Measurements from ENCODE around the gene TCHP. TPM values are rescaled to one million over a fixed set of nuclear protein-coding genes. Genes with fewer than 3 reads are reported as not detected.

The TCHP gene
- total and polyA plus RNA-seq, 2 of the 13 experiments (the other 11 are each of a cell fraction or from before 2014, with no cell fraction given) = 6.7 to 12.2 TPM

GRCh38 chr12:109949089-109949488 lies 49.0 kb downstream of the TCHP start (continued):
- TF ChIP-seq ZNF589 (CRISPR knock-in tag; conservative IDR thresholded peaks at IDR 0.05) = no peak
- no peak for TF ChIP-seq PHF20 (CRISPR knock-in tag; IDR thresholded peaks at IDR 0.05)
- TF ChIP-seq MLX (CRISPR knock-in tag; IDR thresholded peaks at IDR 0.05) = peak; percentile 97
- no peak for TF ChIP-seq MZF1 (CRISPR knock-in tag; IDR thresholded peaks at IDR 0.05; ENCODE audit: borderline replicate concordance)
- TF ChIP-seq KIAA2018 (CRISPR knock-in tag; IDR thresholded peaks at IDR 0.05; ENCODE audit: borderline replicate concordance) = no peak
- no peak for TF ChIP-seq ATF7-NPFF (CRISPR knock-in tag; IDR thresholded peaks at IDR 0.05; ENCODE audit: low read depth)
- no peak for TF ChIP-seq ZNF746 (CRISPR knock-in tag; IDR thresholded peaks at IDR 0.05)
- TF ChIP-seq STAG1 (CRISPR knock-in tag; IDR thresholded peaks at IDR 0.05) = no peak
- no peak for TF ChIP-seq HOXD1 (CRISPR knock-in tag; IDR thresholded peaks at IDR 0.05)
- no peak for TF ChIP-seq ZNF879 (CRISPR knock-in tag; IDR thresholded peaks at IDR 0.05)
- TF ChIP-seq ATM (IDR thresholded peaks at IDR 0.05; ENCODE audit: borderline replicate concordance) = no peak
- TF ChIP-seq HIC2 (CRISPR knock-in tag; IDR thresholded peaks at IDR 0.05; ENCODE audit: low read depth) = no peak
- TF ChIP-seq CENPT (CRISPR knock-in tag; IDR thresholded peaks at IDR 0.05; ENCODE audit: low read depth) = no peak
- no peak for TF ChIP-seq TIGD3 (CRISPR knock-in tag; IDR thresholded peaks at IDR 0.05; ENCODE audit: borderline replicate concordance)
- TF ChIP-seq TGIF2 (CRISPR knock-in tag; IDR thresholded peaks at IDR 0.05) = peak; percentile 55; the same call in 1 of the 2 replicates
- peak; percentile 79 for TF ChIP-seq FOXP4 (CRISPR knock-in tag; IDR thresholded peaks at IDR 0.05)
- 0 out of 2 replicates have a peak, but pooled peaks have one; percentile 37 for TF ChIP-seq PITX1 (CRISPR knock-in tag; IDR thresholded peaks at IDR 0.05)

Data from HepG2 (cell line).